Esophagus muscularis mucosa (tissue), 4 donors: Measurements from ENCODE around the gene RNF213. TPM values are rescaled to one million over a fixed set of nuclear protein-coding genes. Genes with fewer than 3 reads are reported as not detected.

Source experiments
- DNase-seq: peaks from one replicate; pipeline ENCODE4 v3.0.0-alpha.2; 2017; ENCODE audit errors: extremely low spot score
- H3K27ac ChIP-seq, 4 donors: fragments of 200-600 bp; sonication (generic); replicated peaks in 1 of 4; 1 replicate in 3 of 4; 2 replicates in 1 of 4; pipeline ENCODE4 v1.5.1; 2016 to 2019; ENCODE audit warnings: mild to moderate bottlenecking in 1 of 4
- H3K27me3 ChIP-seq, 4 donors: fragments of 200-600 bp; sonication (generic); one replicate each; pipeline versions ENCODE4 v1.5.1 to v1.6.0; 2016 to 2019
- H3K36me3 ChIP-seq, 4 donors: fragments of 200-600 bp; sonication (generic); one replicate each; pipeline ENCODE4 v1.5.1; 2016 to 2019
- H3K4me1 ChIP-seq, 4 donors: fragments of 200-600 bp; sonication (generic); one replicate each; pipeline ENCODE4 v1.5.1; 2016 to 2019
- H3K4me3 ChIP-seq, 4 donors: fragments of 200-600 bp; sonication (generic); 1 replicate in 2 of 4; 2 replicates in 2 of 4; pipeline ENCODE4 v1.5.1; 2016 to 2019; ENCODE audit warnings: mild to moderate bottlenecking in 4 of 4, moderate library complexity in 1 of 4
- H3K9me3 ChIP-seq, 4 donors: fragments of 200-600 bp; sonication (generic); 1 replicate in 3 of 4; 2 replicates in 1 of 4; pipeline ENCODE4 v1.5.1; 2016 to 2019
- CTCF ChIP-seq, 3 experiments: fragments of 200-600 bp in 2 of 3; fragments of 450-650 bp in 1 of 3; sonication (generic) in 2 of 3; IDR thresholded peaks; one replicate each; pipeline ENCODE4 v1.5.1; 2017 to 2019; ENCODE audit warnings: antibody characterized with exemption in 3 of 3, mild to moderate bottlenecking in 2 of 3, moderate library complexity in 1 of 3
- EP300 ChIP-seq: sonication (generic); formaldehyde crosslinking; IDR thresholded peaks from one replicate; pipeline ENCODE4 v1.6.1; 2017; ENCODE audit warnings: antibody characterized with exemption
- POLR2A ChIP-seq: fragments of 450-650 bp; IDR thresholded peaks from one replicate; pipeline ENCODE4 v1.6.1; 2017; ENCODE audit warnings: antibody characterized with exemption, moderate library complexity, mild to moderate bottlenecking, low read depth
- POLR2AphosphoS5 ChIP-seq, 2 donors: sonication (generic); formaldehyde crosslinking; IDR thresholded peaks; one replicate each; pipeline ENCODE4 v1.6.1; 2017; ENCODE audit warnings: antibody characterized with exemption in 2 of 2
- WGBS: methylation state at CpG from one replicate; pipeline ENCODE4 v1.1.5; 2018; 5-methylcytosine and 5-hydroxymethylcytosine counted together
- intact Hi-C: fragments of 100-400 bp; cut with DNase I; formaldehyde crosslinking; loops from one replicate; pipeline ENCODE4 v1.15.1; 2023
- total RNA-seq, 4 donors: library from RNA; depleted of rRNA; stranded (reverse); fragments of >200 nt; gene quantifications; one replicate each; pipeline versions ENCODE4 v1.1.0 to v1.2.1, GENCODE V29; 2016

RNF213 gene
- total RNA-seq, 4 donors from 2014 or later = 55.8 to 85.7 (median 75.9) TPM

GRCh38 chr17:80277751-80278671 is 17.4 kb downstream of the RNF213 start:
- H3K4me1 ChIP-seq = peaks cover 26 to 41% (median 37%) of the 10 kb centered on the region in 4 donors
- H3K27ac ChIP-seq = peak overlapping the region in 2 of 4 donors; percentile 48 to 58
- no peaks in the 10 kb centered on the region for H3K27me3 ChIP-seq
- H3K4me3 ChIP-seq = peak overlapping the region in 1 of 4 donors; percentile 3
- TF ChIP-seq CTCF (IDR thresholded peaks at IDR 0.05) (no peak), EP300 (no peak), POLR2A (no peak), POLR2AphosphoS5 (IDR thresholded peaks at IDR 0.05) (no peak)
- 85% methylated on average over 15 of the region's 34 CpGs for WGBS
- no peak for DNase-seq
- peaks cover 4 to 68% (median 37%) of the 10 kb centered on the region in 4 donors for H3K36me3 ChIP-seq
- no peaks in the 10 kb centered on the region for H3K9me3 ChIP-seq
- intact Hi-C loops = no loop called here

GRCh38 chr17:80279895-80280294 is 19.2 kb downstream of the RNF213 start:
- H3K27me3 ChIP-seq = no peaks in the 10 kb centered on the region
- H3K4me3 ChIP-seq = no peak overlapping the region
- H3K9me3 ChIP-seq = no peaks in the 10 kb centered on the region
- WGBS = 37% methylated on average over 14 of the region's 14 CpGs
- no peak overlapping the region for H3K27ac ChIP-seq
- TF ChIP-seq CTCF (IDR thresholded peaks at IDR 0.05) (peak in 2 of 3 experiments; percentile 17 to 31), EP300 (no peak), POLR2AphosphoS5 (IDR thresholded peaks at IDR 0.05) (peak in 1 of 2 donors; percentile 50), POLR2A (no peak)
- peaks cover 26 to 44% (median 36%) of the 10 kb centered on the region in 4 donors for H3K4me1 ChIP-seq
- DNase-seq = no peak
- intact Hi-C loops = loop anchor here (10.0 kb wide), 1 partner anchor 105 kb away; no protein-coding TSS in a partner anchor
- peaks cover 4 to 73% (median 30%) of the 10 kb centered on the region in 4 donors for H3K36me3 ChIP-seq

- Histone ChIP-seq H3K27me3 (no peaks in the 10 kb centered on the region), H3K9me3 (no peaks in the 10 kb centered on the region), H3K4me3 (no peak overlapping the region), H3K27ac (no peak overlapping the region), H3K36me3 (peaks cover 4 to 84% (median 37%) of the 10 kb centered on the region in 4 donors), H3K4me1 (peaks cover 26 to 39% (median 34%) of the 10 kb centered on the region in 4 donors)
- TF ChIP-seq CTCF (IDR thresholded peaks at IDR 0.05) (no peak), POLR2AphosphoS5 (IDR thresholded peaks at IDR 0.05) (no peak), POLR2A (no peak), EP300 (no peak)
- intact Hi-C loops = loop anchor here (10.0 kb wide), 1 partner anchor 103 kb away; no protein-coding TSS in a partner anchor
- no peak for DNase-seq
- WGBS = 93% methylated on average over 10 of the region's 10 CpGs
Observed at GRCh38 chr17:80281516-80281915, 20.9 kb downstream of the RNF213 start.

GRCh38 chr17:80283116-80283852 is 22.6 kb downstream of the RNF213 start:
- intact Hi-C loops = loop anchor here (10.0 kb wide), 1 partner anchor 102 kb away; no protein-coding TSS in a partner anchor

More at GRCh38 chr17:80283116-80283852, 22.6 kb downstream of the RNF213 start:
- no peak overlapping the region for H3K4me3 ChIP-seq
- peaks cover 18 to 25% (median 23%) of the 10 kb centered on the region in 4 donors for H3K4me1 ChIP-seq
- H3K27ac ChIP-seq = no peak overlapping the region
- H3K27me3 ChIP-seq = no peaks in the 10 kb centered on the region
- no peak for TF ChIP-seq CTCF (IDR thresholded peaks at IDR 0.05)
- TF ChIP-seq POLR2AphosphoS5 (IDR thresholded peaks at IDR 0.05) = no peak
- no peak for TF ChIP-seq POLR2A
- no peak for TF ChIP-seq EP300
- peaks cover 13 to 80% (median 39%) of the 10 kb centered on the region in 4 donors for H3K36me3 ChIP-seq
- WGBS = 83% methylated on average over 14 of the region's 19 CpGs
- DNase-seq = no peak
- no peaks in the 10 kb centered on the region for H3K9me3 ChIP-seq
